GM21529 (cell line): ENCODE measurements around the gene SHISAL1.

ENCODE experiments used
- ATAC-seq: cut with Tn5 transposase; IDR thresholded peaks from one replicate; pipeline ENCODE4 v1.9.1; 2021; ENCODE audit not compliant: unreplicated experiment

SHISAL1 gene

GRCh38 chr22:44213489-44214043, 99.2 kb downstream of the SHISAL1 start:
- no peak for ATAC-seq

- ATAC-seq = no peak
These were observed 99.8 kb downstream of the SHISAL1 start for GRCh38 chr22:44212936-44213335.

DNA sequence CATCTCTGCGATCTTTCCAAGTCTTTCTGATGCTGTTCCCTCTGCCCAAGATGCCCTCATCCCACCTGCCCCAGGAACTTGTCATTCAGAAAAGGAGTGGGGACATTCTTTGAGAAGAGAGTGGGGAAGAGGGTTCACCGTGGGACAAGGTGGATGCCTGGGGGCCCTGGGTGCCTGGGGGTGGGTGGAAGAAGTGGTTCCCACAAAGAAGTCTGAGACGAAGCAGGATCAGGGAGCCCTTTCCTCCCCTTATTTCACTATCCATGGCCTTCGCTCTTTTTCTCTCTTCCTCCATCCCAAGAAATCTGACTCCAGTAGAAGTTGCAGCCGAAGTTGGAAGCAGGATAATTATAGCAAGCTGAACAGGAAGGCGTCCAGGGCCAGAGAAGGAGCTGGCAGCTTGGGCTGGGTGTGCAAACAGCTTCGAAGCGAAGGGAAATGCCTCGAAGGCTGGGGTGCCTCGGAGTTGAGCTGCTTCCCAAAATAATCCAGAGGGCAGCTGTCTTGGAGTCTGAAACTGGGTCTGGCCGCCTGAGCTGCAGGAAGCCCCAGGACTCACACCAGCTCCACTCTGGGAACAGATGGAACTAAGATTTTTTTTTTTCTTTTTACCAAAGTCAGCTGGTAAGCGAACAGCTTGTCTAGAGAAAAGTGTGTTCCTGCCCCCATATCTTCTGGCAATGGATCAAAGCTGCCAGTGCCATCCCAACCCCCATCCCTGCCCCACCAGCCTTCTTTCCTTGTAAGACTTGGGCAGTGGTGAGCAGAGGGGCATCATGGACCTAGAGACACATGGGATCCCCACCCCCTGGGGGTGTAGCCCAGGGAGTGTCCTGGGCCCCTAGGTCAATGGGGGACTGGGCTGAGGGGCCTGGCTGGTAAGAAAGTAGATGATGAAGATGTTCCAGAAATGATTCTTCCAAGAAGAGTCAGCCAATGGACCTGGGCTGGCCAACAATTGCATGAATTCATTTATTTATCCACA, 100.5 kb downstream of the SHISAL1 start:
- no peak for ATAC-seq

- no peak for ATAC-seq
These were observed 101.3 kb downstream of the SHISAL1 start for GRCh38 chr22:44211256-44211945.

GRCh38 chr22:44210722-44211121, 102.0 kb downstream of the SHISAL1 start:
- ATAC-seq = no peak

DNA sequence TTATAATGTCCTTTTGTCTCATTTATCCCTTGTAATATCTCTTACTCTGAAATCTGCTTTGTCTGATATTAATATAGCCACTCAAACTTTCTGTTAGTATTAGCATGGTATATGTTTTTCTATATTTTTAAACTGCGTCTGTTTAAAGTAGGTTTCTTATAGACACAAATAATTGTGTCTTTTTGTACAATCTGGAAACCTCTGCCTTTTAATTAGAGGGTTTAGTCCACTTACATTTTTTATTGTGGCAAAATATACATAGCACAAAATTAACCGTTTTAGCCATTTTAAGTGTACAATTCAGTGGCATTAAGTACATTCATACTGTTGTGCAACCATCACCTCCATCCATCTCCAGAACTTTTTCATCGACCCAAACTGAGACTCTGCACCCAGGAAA, 103.4 kb downstream of the SHISAL1 start:
- ATAC-seq = no peak

DNA sequence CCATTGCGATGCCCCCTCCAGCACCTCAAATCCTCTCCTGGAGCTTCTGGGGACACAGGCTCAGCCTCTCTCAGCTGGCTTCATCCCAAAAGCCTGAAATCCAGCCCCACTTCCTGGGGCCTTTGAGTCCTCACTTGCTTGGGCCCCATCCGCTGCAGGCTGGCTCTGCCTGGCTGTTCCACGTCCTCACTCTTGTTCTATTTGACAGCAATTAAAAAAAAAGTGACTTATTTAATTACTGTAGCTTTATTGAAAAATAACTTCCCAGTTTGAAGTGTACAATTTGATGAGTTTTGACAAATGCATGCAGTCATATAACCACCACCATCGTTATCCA, 104.8 kb downstream of the SHISAL1 start:
- no peak for ATAC-seq

GRCh38 chr22:44207173-44207980, 105.4 kb downstream of the SHISAL1 start:
- no peak for ATAC-seq

- ATAC-seq = no peak
These were observed 106.1 kb downstream of the SHISAL1 start for GRCh38 chr22:44206696-44207095.

DNA sequence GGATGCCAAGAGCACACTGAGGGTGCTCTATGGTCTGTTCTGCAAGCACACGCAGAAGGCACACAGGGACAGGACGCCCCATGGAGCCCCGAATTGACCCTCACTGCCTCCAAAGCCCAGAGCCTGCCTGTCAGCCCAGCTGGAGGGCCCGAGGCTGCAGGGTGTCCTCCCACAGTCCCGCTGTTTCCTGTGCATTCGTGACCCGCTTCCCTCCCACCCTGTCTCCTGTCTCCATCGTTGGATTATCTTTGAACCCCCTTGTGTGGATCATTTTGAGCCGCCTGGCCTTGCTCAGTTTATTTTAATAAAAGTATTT, 106.5 kb downstream of the SHISAL1 start:
- ATAC-seq = no peak

DNA sequence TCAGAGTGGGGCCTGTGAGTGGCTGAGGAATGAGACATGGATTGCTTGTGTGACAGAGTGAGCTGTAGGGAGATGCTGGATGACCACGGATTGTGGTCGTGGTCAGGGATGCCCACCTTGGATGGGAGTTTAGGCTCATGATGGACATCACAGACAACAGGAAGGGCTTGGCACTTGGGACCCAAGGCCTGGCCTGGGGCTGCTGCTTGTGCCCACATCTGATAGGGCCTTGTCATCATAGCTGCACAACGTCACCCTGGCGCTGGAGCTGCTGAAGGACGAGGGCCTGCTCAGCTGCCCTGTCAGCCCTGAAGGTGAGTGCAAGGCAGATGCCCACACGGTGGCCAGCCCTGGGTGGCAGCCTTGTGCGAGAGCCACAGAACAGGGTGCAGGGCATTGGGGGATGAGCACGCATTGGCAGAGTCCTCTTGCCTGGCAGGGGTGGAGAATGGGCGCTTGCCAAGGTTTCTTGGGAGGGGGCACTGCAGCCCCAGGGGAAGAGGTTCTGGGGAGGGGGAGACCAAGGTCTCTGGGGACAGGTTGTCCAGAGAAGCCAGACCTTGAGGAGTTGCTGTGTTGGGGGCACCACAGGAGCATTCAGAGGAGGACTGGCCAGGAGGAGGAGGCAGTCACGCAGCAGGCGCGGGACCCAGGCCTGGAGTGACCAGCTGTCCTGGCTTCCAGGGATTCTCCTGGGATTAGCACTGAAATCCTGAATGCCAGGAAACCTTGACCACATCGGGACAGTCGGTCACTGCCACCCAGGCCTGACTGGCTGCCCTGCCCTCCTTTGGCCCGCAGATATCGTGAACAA, 107.0 kb downstream of the SHISAL1 start:
- ATAC-seq = no peak

- no peak for ATAC-seq
These were observed 107.8 kb downstream of the SHISAL1 start for GRCh38 chr22:44204739-44205515.

DNA sequence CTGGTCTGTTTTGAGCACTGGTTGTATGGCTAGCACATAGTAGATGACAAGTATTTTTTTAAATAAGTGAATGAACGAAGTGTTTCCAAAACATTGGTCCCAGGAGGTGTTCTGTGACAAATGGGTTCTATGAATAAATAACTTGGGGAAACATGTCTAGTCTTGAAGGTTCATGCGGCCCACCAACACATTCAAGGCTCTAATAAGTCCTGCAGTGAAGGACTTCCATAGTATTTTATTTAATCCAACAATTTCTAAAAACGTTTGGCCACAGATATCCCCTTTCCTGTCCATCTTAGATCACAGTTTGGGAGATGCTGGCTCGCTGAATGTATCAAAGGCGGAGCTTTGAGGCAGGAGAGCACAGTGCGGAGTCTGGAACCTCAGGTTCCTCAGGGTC, 109.5 kb downstream of the SHISAL1 start:
- no peak for ATAC-seq

- no peak for ATAC-seq
These were observed 110.4 kb downstream of the SHISAL1 start for GRCh38 chr22:44202261-44202789.

GRCh38 chr22:44201665-44202064, 111.1 kb downstream of the SHISAL1 start:
- no peak for ATAC-seq

DNA sequence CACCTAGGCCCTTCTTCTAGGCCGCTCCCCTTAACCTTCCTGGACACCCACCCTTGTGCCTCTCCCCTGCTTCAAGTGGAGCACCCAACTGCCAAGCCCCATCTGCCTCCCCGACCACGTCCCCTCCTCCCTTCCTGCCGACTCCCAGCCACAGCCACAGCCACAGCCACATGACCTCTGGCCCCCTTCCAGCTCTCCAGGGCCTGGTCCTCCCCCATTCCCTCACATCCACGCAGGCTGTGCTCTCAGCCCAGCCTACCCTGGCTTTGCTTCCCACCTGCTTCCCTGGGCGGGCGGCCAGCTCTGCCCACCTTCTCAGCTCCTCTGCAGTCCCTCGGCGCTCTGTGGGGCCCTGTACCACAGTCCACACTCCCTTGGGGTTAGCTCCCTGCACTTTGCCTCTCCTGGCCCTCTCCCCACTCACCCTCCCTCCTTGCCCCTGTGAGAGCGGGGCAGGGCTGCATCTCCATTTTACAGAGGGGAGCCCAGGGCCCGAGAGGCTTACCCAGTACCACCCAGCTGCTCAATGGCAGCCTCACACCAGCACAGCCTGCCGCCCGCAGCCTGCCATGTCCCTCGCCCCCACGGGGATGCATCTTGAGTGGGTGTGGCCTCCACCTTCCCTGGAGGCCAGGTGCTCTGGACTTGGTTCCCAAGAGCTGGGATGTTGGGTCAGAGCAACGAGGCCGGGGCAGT, 111.7 kb downstream of the SHISAL1 start:
- ATAC-seq = no peak

DNA sequence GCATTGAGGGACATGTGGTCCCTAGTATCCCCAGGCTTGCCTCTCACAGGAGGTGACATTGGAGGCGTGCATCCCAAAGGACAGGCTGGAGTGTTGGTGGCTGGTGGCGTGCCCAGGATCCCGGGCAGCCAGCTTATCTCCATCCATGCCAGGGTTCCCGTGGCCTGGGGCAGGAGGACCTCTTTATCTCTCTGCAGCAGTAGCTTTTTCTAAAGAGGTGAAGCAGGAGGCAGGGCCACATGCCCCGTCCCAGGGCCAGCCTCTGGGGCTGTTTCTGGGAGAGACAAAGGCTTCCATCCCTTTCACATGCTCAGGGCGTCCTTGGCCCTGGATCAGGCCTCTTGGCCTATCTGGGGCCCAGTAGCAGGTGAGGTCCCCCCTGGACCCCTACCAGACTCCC, 112.3 kb downstream of the SHISAL1 start:
- ATAC-seq = no peak

DNA sequence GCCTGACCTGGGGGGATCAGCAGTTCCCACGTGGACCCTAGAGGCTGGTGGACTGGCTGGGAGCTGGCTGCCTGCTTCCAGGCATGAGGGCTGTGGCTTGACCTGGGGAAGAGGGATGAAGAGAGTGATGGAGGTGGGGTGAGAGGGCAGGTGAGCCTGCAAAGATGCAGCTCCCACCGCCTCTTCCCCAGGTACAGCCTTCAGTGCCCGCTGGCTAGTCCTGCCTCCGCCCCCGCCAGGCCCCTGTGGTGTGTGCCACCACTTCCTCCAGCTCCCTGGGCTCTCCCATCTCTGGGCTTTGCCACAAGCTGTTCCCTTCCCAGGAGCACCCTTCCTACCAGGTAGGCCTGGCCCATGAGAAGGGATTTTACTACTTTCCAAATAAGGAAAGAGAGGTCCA, 112.9 kb downstream of the SHISAL1 start:
- ATAC-seq = no peak

DNA sequence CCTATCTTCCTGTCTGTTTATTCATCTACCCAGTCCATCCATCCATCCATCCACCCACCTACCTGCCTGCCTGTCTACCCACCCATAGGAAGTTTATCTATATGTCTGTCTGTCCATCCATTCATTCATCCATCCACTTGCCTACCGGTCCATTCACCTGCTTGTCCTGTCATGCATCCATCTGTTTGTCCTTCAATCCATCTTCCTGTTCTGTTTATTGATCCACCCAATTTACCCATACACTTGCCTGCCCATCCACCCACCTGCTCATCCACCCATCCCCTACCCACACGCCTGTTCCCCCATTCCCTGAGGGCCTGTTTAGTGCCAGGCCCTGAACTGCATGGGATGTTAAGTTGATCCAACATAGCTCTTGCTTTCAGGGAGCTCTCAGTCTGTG, 113.6 kb downstream of the SHISAL1 start:
- ATAC-seq = no peak
